ENCODE results near the gene BHLHE40.

Gene BHLHE40

DNA sequence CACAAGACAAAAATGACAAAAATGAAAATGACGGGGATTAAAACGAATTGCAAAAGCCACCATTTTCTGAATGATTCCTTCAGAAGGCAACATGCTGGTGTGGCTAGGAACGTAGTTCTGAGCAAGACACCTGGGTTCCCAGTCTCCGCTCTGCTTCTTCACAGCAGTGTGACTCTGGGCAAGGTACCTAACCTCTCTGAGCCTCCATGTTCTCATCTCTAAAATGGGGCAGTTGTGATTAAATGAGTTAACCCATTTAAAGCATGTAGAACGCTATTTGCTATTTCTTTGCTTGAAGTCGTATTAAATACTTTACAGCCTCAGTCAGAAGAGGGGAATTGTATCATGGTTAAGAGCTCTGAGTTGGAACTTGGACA, 23.6 kb downstream of the BHLHE40 start:
- FAIRE-seq, result no peak

DNA sequence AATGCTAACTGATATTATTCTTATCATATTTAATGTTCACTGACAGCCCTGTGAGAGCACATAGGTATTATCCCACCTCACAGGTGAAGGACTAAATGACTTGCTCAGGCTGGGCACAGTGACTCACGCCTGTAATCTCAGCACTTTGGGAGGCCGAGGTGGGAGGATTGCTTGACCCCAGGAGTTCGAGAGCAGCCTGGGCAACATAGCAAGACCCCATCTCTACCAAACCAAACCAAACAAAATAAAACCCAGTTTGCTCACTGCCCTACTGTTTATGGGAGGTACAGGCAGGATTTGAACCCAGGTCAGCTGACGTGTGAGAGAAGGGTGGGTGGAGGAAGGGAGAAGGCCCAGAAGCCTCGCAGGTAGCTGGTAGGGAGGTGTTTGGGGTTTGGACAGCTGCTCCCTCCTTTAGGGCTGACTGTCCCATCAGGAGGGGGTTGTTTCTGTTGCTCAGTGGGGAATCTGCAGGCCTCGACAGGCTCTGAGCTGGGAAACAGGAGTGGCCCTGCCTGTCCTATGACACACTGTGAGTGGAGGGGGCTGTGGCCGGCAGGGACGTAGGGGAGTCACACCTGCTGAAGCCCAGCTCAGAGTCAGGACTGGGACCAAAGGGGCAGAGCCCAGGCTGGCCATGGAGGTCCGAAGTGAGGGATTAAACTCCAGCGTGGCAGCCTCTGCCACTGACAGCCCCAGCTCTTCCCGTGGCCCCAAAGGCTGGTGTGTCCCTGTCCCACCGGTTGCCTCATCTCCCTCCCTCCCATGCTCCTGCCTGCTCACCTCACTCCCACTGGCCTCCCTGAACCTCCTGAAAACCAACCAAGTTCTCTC, 25.3 kb downstream of the BHLHE40 start:
- FAIRE-seq, result no peak

DNA sequence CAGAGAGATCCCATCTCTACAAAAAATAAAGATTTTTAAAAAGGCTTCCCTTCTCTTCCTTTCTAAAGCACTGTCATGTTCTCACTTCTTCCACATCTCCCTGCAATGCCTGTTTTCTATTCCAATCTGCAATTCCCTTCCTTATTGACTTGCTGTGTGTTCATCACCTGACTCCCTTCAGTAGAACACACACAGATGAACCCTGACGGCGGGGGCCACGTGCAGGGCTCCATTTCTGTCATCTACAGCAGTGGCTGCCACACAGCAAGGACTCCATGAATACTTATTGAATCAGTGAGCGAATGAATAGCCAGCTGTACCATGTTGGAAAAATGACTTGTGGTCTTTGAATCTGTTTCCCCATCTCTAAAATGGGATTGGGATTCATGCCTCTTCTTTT, 26.1 kb downstream of the BHLHE40 start:
- FAIRE-seq, result no peak

DNA sequence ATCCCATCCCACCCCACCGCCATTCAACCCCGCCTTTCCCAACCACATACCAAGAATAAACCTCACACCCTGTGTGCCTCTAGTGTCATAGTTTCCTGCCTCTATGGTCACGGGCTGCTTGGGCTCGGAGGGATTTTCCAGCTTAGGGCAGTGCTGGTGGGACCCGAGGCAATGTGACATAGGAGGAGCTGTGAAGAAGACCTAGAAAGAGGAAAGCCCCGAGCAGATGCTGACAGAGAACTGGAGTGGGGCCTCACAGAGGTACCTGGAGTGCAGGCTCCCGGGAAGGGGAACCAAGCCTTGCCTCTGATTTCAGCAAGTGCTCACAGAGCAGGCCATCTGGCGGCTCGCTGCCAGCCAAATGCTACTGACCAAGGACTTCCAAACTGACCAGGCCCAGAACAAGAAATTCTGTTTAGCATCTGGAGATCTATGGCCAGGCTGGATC, 27.5 kb downstream of the BHLHE40 start:
- no peak for FAIRE-seq

DNA sequence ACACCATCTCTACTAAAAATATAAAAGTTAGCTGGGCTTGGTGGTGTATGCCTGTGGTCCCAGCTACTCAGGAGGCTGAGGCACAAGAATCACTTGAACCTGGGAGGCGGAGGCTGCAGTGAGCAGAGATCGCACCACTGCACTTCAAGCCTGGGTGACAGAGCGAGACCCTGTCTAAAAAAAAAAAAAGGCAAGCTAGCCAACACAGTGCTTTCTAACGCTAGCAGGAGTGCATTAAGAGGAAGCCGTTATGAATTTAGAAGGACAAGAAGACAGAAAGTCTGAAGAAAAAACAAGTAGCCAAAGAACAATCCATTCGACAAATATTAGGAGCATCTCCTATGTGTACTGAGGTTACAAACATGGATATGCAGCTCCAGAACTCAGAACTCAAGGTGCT, 28.6 kb downstream of the BHLHE40 start:
- FAIRE-seq, result no peak

DNA sequence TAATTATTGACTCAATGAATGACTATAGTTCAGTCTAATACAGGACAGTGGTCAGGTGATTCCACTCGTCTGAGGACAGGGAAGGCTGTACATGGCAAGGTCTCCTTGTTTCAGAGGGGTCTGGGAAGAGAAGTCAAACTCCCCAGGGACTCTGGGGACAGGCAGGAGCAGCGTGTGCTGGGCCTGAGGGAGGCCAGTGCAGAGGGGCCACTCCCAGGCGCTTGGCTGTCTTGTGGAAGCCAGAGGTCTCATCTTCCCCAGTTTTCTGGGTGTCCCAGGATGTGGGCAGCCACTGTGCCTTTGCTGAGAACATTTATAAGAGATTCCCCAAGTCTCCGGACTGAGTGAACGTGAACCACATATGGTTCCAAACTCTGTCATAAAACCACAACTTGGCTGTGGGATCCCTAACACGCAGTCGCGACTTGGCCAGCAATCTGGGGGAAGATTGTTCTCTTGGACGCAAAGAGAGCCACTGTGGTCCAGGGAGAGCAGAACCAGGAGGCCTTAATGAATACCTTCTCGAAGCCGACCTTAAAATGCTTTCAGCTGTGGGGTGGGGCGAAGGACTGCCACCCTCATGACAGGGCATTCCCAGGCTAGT, 30.4 kb downstream of the BHLHE40 start:
- no peak for FAIRE-seq

DNA sequence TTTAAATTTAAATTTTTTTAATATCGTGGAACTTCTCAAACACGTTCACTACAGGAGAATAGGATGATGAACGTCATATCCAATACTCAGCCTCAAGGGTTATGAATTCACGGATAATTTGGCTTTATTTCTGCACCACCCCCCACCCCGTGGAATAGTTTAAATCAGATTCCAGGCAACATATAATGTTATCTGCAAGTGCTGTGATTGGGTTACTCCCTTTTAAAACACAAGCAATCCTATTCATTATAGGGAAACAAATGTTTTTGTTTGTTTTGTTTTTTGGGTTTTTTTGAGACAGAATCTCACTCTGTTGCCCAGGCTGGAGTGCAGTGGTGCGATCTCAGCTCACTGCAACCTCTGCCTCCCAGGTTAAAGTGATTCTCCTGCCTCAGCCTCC, 30.9 kb downstream of the BHLHE40 start:
- no peak for FAIRE-seq

DNA sequence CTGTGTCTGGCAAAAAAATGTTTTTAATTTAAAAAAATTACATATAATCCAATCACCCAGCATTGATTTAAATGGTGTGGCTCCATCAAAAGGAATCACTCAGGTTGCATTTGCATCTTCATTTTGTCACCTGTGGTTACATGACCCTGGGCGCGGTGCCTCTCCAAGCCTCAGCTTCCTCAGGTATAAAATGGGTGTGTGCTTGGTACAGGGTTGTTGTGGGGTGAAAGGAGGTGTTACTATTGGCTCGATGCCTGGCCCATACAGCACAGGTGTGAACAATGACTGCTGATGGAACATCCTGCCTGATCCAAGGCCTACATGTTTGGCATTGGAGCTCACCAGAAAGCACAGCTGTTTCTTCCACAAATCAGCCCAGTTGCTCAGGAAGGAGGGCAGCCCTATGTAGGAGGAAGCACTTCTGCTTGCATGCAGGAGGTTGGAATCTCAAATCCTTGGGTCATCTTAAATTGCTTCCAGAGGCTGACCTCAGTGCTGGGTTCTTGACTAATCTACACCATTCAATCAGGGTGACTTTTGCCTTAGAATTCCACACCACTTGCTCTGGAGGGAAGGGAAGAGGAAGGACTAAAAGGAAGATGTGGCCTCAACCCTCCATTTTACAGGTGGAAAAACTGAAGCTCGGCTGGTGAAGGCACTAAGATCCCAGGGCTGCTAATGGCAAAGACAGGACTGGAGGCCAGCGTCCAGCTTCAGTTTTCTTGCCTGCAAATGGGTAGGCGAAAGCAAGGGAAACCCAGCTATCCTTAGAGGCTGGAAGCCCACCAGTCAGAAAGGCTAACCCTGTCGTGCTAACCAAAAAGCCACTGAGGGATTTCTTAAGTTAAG, 31.7 kb downstream of the BHLHE40 start:
- FAIRE-seq, result no peak

DNA sequence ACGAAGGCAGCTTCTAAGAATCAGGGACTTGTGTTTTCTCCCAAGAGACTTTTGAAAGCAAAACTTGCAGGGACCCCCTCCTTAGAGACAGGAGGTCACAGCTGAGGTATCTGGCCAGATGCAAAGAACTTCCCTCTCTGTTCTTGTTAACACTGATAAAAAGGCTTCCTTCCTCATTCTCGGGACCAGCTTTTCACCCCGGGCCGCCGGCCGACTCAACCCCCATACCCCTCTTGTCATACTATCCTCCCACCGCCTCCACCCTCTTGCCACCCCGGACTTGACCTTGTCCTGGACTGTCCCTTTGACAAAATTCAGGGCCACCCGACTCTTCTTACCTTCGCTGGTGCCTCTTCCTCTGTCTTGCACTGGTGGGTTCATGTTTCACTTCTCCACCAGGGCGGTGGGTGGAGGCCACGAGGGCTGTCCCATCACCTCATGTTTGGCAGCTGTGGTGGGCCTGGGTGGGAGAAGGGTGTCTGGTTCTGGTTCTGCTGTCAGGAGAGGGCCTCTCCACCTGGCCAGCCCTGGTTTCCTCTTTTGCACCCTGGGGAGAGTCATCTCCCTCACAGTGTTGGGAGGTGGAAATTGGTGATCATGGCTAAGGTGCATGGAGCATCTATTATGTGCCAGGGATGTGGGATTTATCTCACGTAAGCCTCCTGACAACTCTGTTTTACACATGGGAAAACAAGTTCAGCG, 32.5 kb downstream of the BHLHE40 start:
- FAIRE-seq, result no peak

DNA sequence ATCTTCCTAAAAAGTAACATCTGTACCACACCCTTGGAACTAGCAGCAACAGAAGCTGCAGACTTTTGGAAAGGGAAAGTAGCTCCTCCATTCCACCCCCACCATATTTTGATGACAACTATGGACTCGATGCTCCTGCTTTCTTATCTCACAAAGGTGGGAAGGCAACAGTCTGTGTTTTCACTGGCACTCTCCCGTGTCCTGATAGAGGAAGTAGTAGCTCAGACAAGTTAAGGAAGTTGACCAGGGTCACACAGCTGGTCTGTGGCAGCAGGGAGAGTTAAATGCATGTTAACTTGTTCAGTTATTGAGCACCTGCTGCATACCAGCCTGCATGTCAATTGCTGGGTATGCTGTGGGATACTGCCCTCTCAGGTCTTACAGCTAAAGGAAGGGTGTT, 33.1 kb downstream of the BHLHE40 start:
- FAIRE-seq, result no peak

DNA sequence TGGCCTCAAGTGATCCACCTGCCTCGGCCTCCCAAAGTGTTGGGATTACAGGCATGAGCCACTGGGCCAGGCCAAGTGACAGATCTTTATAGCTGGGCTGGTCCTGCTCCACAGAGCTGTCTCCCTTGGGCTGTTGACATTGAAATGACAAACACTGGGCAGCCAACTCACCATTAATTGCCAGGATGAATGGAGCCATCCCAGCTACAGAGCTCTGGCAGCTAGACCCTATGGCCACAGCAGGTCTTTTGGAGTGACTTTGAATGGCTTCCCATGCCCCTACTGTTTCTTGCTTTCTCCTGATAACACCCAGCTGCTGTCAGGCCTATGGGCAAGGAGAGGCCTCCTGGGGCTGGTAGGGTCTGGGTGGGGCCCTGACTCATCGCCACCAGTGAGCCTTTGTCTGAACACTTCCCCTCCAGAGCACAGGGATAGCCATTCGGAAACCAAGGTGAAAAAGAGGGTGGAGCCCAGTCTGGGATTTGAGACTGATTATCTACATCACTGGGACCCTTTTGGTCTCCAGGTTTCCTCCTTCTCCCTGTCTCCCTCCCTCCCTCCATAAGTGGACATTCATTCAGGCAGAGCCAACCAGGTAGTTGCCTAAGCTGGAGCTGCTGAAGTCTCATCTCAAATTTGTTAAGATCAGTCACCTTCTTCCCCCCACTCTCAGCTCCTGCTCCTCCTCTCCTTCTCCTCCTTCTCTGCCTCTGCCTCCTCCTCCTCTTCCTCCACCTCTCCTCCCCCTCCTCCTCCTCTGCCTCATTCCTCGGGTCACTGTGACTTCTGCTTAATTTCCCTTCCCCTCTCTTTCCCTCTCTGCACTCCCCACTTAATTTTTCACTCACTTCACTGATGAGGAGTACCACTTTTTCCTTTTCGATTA, 34.0 kb downstream of the BHLHE40 start:
- no peak for FAIRE-seq

DNA sequence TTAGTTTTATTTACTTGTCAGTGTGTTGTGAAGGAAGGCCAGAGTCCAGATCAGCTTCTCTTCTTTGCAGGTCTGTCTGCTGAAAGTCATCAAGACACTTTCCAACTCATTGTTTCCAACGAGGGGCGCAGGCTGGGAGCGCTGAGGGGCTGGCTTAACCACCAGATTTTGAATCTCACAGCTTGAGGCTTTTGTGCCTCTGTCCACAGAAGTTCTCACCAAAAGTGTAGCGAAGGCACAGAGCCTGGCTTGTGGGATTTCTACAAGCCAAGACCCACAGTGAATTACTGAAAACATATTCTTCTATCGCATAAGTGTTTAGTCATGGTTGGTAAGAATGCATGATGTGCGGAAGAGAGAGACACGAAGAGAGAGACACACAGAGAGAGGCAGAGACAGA, 35.2 kb downstream of the BHLHE40 start:
- FAIRE-seq, result no peak

DNA sequence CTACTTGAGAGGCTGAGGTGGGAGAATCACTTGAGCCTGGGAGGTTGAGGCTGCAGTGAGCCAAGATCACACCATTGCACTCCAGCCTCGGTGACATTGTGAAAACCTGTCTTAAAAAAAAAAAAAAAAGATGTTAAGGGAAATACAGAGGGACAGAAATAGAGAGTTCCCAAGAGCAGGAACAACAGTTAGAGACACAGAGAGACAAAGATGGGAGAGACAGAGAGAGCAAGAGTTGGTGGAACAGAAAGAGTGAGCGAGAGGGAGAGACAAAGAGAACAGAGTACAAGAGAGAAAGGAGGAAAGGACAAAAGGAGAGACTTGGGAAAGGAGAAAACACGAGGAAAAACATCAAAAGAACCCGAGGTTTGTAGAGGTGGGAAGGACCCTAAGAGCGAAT, 35.8 kb downstream of the BHLHE40 start:
- FAIRE-seq, result no peak

DNA sequence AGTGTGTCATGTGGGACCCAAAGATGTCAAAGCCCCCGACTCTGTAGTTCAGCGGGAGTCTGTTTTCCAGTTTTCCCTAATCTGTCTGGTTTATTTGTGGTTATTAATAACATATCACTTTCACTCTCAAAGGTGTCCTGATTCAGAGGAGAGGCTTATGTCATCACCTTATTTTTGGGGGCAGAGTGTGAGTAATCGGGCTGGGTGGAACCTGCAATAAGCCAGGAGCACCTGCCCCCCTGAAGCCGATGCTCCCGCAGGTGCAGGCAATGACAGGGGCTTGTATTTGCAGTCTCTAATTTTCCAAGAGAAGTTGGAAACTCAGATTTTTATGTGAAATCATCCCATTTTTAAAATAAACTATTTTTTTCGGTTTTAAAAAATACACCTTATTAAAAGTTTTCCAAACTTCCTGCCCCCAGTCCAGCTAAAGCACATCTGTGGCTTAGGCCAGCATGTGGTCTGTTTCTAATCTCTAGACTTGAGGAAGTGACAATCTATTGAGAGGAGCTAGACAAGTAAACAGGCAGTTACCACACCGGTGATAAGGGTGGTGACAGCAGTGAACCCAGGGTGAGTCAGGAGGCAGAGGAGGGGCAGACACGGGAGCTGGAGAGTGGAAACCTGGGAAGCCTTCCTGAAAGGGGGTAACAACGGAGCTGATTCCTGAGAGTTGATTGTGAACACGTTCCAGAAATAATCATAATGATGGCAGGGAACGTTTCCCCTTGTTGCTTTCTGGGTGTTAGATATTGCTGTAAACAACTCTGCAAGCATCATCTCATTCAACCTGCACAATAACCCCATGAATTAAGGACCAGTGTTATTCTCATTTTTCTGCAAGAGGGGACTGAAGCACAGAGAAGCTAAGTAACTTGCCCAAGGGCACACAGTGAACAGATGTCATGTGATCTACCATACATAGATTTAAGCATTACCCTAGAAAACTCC, 37.2 kb downstream of the BHLHE40 start:
- no peak for FAIRE-seq

DNA sequence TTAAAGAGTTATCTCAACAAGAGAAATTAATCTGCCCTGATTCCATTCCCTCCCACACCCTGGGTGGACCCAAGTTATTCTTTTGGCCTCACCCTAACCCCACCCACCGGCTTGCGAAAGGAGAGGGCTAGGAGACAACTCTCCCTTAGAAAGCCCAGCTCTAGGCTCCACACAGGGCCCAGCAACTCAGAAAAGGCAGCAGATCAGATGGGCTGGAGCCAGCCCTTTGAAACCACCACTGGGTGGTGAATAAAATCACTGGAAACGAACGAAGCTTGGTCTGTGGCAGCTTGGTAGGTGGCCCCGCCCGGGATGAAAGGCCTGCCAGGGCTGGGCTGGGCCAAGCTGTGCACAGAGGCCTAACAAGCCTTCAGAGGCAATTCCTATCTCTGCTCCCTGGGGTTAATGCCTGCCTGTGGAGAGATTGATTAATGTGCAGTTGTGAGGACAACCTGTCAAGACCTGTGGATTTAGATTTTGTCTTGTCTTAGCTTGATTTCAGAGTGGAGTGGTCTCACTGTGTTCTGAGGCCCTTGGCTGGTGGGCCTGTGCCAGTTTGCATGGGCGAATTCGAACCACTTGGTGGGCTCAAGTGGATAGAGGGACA, 38.8 kb downstream of the BHLHE40 start:
- no peak for FAIRE-seq

DNA sequence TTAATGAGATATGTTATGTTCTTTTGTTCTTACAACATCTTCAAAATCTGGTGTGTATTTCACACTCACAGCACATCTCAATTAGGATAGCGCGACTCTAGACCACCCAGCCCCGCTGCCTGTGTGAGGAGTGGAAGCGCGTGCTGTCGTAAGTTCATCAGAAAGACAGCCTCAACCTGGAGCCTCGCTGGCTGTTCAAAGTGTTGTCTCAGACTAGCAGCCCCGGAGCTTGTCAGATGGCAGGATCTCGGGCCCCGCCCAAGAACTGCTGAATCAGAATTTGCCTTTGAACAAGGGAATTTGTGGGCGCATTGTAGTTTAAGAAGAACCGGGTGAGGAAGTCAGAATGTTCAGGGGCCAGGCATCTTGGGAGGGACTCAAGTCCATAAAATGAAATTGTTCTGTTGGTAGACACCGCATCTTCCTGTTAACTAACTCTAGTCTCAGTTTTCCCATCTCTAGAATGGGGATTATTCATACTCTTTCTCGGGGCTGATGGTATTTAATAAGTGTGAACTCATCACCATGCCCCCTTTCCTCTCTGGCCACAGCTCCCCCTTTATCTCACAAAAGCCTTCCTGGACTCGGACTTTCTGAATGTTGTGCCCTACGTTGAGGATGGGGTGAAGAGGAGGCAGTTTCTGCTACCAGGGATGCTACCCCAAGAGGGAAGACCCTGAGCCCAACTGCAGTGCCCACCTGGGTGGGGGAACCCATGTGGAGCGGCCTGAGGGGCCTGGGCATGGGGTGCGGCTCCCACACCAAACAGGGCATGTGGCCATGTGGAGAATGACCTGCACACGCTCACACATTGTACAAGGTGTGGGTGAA, 40.4 kb downstream of the BHLHE40 start:
- no peak for FAIRE-seq

DNA sequence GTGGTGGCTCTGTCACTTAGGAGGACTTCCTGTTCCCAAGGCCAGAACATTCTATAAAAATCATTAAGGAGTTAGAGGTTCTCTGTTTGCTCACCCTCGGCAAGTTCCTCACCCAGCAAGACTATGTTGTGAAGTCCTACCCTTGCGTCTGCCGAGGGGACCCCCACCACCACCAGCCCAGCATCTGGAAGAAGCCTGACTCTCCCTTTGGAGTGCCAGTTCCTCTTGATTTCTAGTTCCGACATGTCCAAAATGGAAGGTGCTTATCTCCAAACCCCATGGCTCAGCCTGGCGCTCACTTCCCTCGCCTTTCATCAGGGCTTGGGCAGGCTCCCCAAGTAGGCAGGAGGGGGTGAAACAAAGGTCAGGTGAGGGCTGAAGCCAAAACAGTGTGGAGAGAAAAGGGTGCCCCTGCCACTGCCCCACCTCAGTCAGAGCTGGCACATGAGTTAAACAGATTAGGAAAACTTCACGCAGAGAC, 41.0 kb downstream of the BHLHE40 start:
- no peak for FAIRE-seq

DNA sequence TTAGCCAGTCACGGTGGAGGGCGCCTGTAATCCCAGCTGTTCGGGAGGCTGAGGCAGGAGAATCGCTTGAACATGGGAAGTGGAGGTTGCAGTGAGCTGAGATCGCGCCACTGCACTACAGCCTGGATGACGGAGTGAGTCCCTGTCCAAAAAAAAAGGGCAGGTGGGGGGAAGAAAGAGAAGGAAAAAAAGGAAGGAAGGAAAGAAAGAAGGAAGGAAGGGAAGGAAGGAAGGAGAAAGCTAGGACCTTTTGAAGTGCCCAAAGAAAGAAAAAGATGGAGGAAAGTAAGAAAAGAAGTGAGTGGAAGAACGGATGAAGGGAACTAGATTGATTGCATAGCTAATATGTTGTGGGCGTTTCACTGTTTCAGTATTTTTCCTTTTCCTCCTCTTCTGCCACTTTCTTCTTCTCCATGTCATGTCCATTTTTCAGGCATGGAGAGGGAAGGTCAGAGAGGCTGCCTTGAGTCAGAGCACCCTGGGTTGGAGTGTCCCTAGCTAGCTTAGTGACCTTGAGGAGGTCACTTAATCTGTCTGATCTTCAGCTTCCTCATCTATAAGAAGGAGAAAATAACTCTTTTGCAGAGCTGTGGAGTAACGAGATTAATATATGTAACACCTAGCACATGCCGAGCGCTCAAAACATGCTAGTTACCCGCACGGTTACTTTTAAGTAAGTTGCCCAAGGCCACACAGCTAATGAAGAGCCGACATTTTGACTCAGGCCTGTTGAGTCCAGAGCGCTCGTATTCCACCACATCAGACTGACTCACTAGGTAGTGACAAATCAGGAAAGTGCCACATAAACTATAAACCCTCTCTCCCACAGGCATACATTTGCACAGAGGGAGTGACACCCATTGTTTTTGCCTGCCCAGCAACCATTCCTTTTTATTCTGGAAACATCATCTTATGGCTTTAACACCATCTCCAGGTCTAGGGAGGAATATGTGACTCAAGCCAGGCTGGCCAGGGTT, 42.2 kb downstream of the BHLHE40 start:
- no peak for FAIRE-seq
